Suprapubic skin (tissue), 4 donors: ENCODE measurements around the gene SSC5D. TPM values are rescaled to one million over a fixed set of nuclear protein-coding genes. Genes with fewer than 3 reads are reported as not detected.

Source experiments
- DNase-seq, 2 donors: peaks; one replicate each; pipeline ENCODE4 v3.0.0-alpha.2; 2019; ENCODE audit warnings: low spot score in 2 of 2
- H3K27ac ChIP-seq: fragments of 200-600 bp; sonication (generic); one replicate; pipeline ENCODE4 v1.5.1; 2019
- H3K27me3 ChIP-seq: fragments of 200-600 bp; sonication (generic); one replicate; pipeline ENCODE4 v1.5.1; 2019
- H3K36me3 ChIP-seq: fragments of 200-600 bp; sonication (generic); one replicate; pipeline ENCODE4 v1.5.1; 2019
- H3K4me1 ChIP-seq: fragments of 200-600 bp; sonication (generic); one replicate; pipeline ENCODE4 v1.5.1; 2019
- H3K4me3 ChIP-seq: fragments of 200-600 bp; sonication (generic); one replicate; pipeline ENCODE4 v1.5.1; 2019; ENCODE audit warnings: mild to moderate bottlenecking
- H3K9me3 ChIP-seq: fragments of 200-600 bp; sonication (generic); one replicate; pipeline ENCODE4 v1.5.1; 2019
- CTCF ChIP-seq, 2 donors: fragments of 200-600 bp in 1 of 2; fragments of 450-650 bp in 1 of 2; sonication (generic) in 1 of 2; IDR thresholded peaks; one replicate each; pipeline ENCODE4 v1.5.1; 2016 to 2019; ENCODE audit warnings: antibody characterized with exemption in 2 of 2, mild to moderate bottlenecking in 1 of 2, moderate library complexity in 1 of 2
- EP300 ChIP-seq: sonication (generic); formaldehyde crosslinking; IDR thresholded peaks from one replicate; pipeline ENCODE4 v1.6.1; 2017; ENCODE audit warnings: antibody characterized with exemption
- POLR2A ChIP-seq, 2 donors: fragments of 450-650 bp; IDR thresholded peaks; one replicate each; pipeline ENCODE4 v1.6.1; 2017; ENCODE audit warnings: antibody characterized with exemption in 2 of 2, mild to moderate bottlenecking in 2 of 2, moderate library complexity in 2 of 2
- POLR2AphosphoS5 ChIP-seq, 3 donors: sonication (generic); formaldehyde crosslinking; IDR thresholded peaks; one replicate each; pipeline ENCODE4 v1.6.1; 2017; ENCODE audit warnings: antibody characterized with exemption in 3 of 3
- WGBS: methylation state at CpG from one replicate; pipeline ENCODE4 v1.1.5; 2018; 5-methylcytosine and 5-hydroxymethylcytosine counted together
- total RNA-seq, 4 donors: library from RNA; depleted of rRNA; stranded (reverse); fragments of >200 nt; gene quantifications; one replicate each; pipeline ENCODE4 v1.1.0, GENCODE V29; 2016

The SSC5D gene
- total RNA-seq, 4 donors from 2014 or later = 0.57 to 2.1 (median 1.0) TPM

- 69% methylated on average over 17 of the region's 23 CpGs for WGBS
- peaks cover 10% of the 10 kb centered on the region for H3K4me1 ChIP-seq
- TF ChIP-seq EP300 (no peak), POLR2A (IDR thresholded peaks at IDR 0.05) (no peak), CTCF (IDR thresholded peaks at IDR 0.05) (no peak), POLR2AphosphoS5 (IDR thresholded peaks at IDR 0.05) (no peak)
- H3K4me3 ChIP-seq = no peak overlapping the region
- no peaks in the 10 kb centered on the region for H3K9me3 ChIP-seq
- no peak for DNase-seq
- H3K27ac ChIP-seq = no peak overlapping the region
- no peaks in the 10 kb centered on the region for H3K36me3 ChIP-seq
- peaks cover 53% of the 10 kb centered on the region for H3K27me3 ChIP-seq
Measured at GRCh38 chr19:55544776-55545439, 56.7 kb downstream of the SSC5D start.

- Histone ChIP-seq H3K4me3 (no peak within 1 kb of the TSS), H3K4me1 (peaks cover 10% of the 10 kb centered on the region), H3K9me3 (no peaks in the 10 kb centered on the region), H3K27me3 (peaks cover 54% of the 10 kb centered on the region), H3K36me3 (no peaks in the 10 kb centered on the region), H3K27ac (no peak within 1 kb of the TSS)
- no peak for DNase-seq
- 80% methylated on average over 10 of the region's 10 CpGs for WGBS
- TF ChIP-seq POLR2A (IDR thresholded peaks at IDR 0.05) (no peak), POLR2AphosphoS5 (IDR thresholded peaks at IDR 0.05) (no peak), EP300 (no peak), CTCF (IDR thresholded peaks at IDR 0.05) (no peak)
Measured at GRCh38 chr19:55545443-55545842, 57.2 kb downstream of the SSC5D start, which contains the start of gene SBK3. Gene SBK3 (minus strand): TSS chr19:55545543. CDS start chr19:55545543, 0 bp downstream.

GRCh38 chr19:55546011-55546410 lies 57.8 kb downstream of the SSC5D start:
- no peak for TF ChIP-seq CTCF (IDR thresholded peaks at IDR 0.05)
- no peak for TF ChIP-seq POLR2AphosphoS5 (IDR thresholded peaks at IDR 0.05)
- no peak for TF ChIP-seq POLR2A (IDR thresholded peaks at IDR 0.05)
- TF ChIP-seq EP300 = no peak
- H3K27me3 ChIP-seq = peaks cover 48% of the 10 kb centered on the region
- no peak overlapping the region for H3K27ac ChIP-seq
- H3K9me3 ChIP-seq = no peaks in the 10 kb centered on the region
- H3K4me1 ChIP-seq = peaks cover 10% of the 10 kb centered on the region
- 66% methylated on average over 11 of the region's 11 CpGs for WGBS
- DNase-seq = no peak
- H3K36me3 ChIP-seq = no peaks in the 10 kb centered on the region
- no peak overlapping the region for H3K4me3 ChIP-seq

GRCh38 chr19:55546822-55547614 lies 58.8 kb downstream of the SSC5D start:
- H3K27ac ChIP-seq = peak overlapping the region; percentile 13
- H3K9me3 ChIP-seq = no peaks in the 10 kb centered on the region
- peaks cover 10% of the 10 kb centered on the region for H3K4me1 ChIP-seq
- no peaks in the 10 kb centered on the region for H3K36me3 ChIP-seq
- TF ChIP-seq POLR2A (IDR thresholded peaks at IDR 0.05) (no peak), EP300 (no peak), CTCF (IDR thresholded peaks at IDR 0.05) (no peak), POLR2AphosphoS5 (IDR thresholded peaks at IDR 0.05) (no peak)
- WGBS = 23% methylated on average over 11 of the region's 17 CpGs
- no peak overlapping the region for H3K4me3 ChIP-seq
- peak in 1 of 2 donors; percentile 82 for DNase-seq
- peaks cover 48% of the 10 kb centered on the region for H3K27me3 ChIP-seq
